ENCODE results near the gene OR52D1. TPM values are rescaled to one million over a fixed set of nuclear protein-coding genes. Genes with fewer than 3 reads are reported as not detected.

Gene OR52D1
- polyA plus RNA-seq (2012; ENCODE audit: insufficient read depth, insufficient read length), result not detected

DNA sequence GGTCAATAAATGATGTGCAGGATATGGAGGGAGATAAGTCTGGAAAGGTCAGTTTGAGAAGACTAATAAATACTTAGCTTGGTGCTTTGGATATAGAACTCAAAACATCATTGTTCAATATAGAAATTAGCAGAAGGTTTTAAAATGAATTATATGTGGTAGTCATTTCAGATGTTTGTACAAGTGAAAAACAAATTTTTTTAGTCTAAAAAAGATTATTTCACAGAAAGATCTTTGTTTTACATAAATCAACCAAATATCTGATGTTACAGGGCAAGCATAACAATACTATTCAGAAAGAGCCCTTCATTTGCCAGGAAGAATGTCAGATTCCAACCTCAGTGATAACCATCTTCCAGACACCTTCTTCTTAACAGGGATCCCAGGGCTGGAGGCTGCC, at the start of gene OR52D1:
Gene OR52D1, plus strand, starts transcription at position 301 of the 400 bp plus-strand sequence. Its CDS starts 22 bp downstream, at position 323.
- no peak for DNase-seq (ENCODE audit: low read depth, low spot score)
- no peak within 1 kb of the TSS for H3K4me3 ChIP-seq (ENCODE audit: low read length)

- DNase-seq (ENCODE audit: low read depth, low spot score), result no peak
- no peak within 1 kb of the TSS for H3K4me3 ChIP-seq (ENCODE audit: low read length)
Measured at GRCh38 chr11:5441414-5441813, 47.1 kb upstream of the OR52D1 start, which contains the start of gene OR51I1. Gene OR51I1, minus strand, starts transcription at chr11:5441514. Its CDS starts 0 bp downstream, at chr11:5441514.

GRCh38 chr11:5443835-5444393, 44.6 kb upstream of the OR52D1 start:
- no peak for DNase-seq (ENCODE audit: low read depth, low spot score)
- H3K4me3 ChIP-seq (ENCODE audit: low read length), result no peak overlapping the region

GRCh38 chr11:5449023-5449422, 39.5 kb upstream of the OR52D1 start, which contains the start of gene OR51I2:
Gene OR51I2, plus strand, starts transcription at chr11:5449323. Its CDS starts 4,166 bp downstream, at chr11:5453489.
- no peak within 1 kb of the TSS for H3K4me3 ChIP-seq (ENCODE audit: low read length)
- no peak for DNase-seq (ENCODE audit: low read depth, low spot score)

DNA sequence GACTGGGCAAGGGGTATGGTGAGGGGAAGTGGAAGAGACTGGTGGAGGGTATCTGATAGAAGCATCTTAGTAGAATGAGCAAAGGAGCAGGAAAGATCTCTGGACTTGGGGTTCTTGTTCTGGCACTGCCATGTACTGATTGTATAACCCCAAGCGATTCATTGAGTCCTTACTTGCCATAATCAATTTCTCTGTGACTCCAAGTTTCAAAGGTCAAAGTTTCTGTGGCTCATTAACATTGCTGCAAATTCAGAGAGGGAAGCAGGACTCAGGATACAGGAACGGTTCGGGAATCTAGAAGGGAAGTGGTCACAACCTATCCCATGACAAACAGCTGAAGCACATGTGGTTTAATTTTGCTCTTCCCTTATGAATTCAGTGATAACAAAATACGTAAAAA, 39.1 kb upstream of the OR52D1 start:
- no peak overlapping the region for H3K4me3 ChIP-seq (ENCODE audit: low read length)

DNA sequence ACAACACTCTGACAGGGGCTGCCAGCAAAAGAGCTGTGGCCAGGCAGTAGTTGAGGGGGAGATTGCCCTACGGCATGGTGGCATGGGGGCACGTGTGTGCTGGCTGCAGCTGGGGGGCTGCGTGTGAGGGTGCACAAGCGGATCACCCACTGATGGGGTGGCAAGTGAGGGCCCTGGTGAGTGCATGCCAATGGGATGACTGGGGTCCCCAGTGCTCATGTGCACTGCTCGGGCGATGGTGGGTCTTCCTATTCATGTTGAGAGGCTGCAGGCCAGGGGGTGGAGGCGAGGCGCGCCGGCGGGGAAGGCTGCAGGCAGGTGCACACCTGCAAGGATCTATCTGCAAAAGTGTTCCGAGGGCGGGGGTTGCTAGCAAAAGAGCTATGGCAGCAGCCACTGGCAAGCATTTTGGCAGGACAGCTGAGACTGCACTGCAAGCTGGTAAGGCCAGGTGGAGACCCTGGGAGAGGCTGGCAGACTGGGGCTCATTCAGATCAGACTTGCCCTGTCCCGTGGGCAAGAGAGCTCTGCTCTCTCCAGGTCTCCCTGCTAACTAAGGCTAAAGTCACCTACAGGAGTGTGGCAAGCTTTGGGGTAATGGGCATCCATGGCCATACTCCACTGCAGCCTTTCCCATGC, 27.4 kb upstream of the OR52D1 start:
- H3K4me3 ChIP-seq (ENCODE audit: low read length), result no peak overlapping the region
- DNase-seq (ENCODE audit: low read depth, low spot score), result no peak

More for the DNA sequence above, 39.1 kb upstream of the OR52D1 start:
- DNase-seq (ENCODE audit: low read depth, low spot score), result no peak

DNA sequence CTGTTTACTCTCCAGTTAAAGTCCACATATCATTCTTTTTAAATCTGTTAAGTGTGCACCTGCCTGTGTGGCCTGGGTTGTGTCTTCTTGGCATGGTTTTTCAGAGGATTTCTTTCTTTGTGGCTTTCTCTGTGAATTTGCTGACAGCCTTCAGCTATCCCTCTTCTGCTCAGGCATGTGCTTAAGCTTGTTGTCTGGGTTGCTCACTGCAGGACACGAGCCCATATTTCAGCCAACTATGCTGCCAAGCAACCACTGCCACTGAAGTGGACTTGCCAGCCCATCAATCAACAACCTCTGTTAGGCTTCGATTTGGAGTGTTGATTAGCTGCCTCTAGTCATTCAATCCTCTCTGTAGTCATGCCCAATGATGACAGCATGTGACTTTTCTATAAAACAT, 21.0 kb upstream of the OR52D1 start:
- H3K4me3 ChIP-seq (ENCODE audit: low read length), result no peak overlapping the region
- no peak for DNase-seq (ENCODE audit: low read depth, low spot score)

GRCh38 chr11:5473921-5474320, 14.6 kb upstream of the OR52D1 start:
- no peak overlapping the region for H3K4me3 ChIP-seq (ENCODE audit: low read length)
- no peak for DNase-seq (ENCODE audit: low read depth, low spot score)

DNA sequence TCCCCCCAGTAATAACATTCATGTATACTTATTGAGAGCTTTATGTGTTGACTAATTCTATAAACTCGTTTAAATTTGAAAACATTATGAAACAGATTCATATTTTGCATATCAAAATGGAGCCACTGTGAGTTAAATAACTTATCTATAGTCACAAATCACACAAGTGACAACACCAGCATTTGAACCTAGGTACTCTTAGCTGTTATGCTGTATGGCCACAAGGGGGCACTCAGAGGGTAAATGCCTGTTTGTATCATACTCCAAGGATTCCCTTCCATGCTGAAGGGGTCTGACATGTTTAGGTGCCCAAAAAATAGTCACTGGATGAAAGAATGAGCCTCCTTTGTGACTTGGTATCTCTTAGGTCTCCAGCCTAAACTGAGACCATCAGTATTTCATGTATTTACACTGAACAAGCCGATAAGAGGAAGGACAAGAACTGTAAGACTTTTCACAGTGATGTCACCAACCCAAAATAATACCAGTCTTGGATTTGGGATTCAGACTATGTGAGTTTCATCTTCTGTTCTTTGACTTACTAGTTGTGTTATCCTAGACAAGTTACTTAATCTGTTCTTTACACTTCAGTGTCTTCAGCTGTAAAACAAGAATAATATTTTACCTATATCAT, 12.2 kb upstream of the OR52D1 start:
- peak; percentile 39 for DNase-seq (ENCODE audit: low read depth, low spot score)

DNA sequence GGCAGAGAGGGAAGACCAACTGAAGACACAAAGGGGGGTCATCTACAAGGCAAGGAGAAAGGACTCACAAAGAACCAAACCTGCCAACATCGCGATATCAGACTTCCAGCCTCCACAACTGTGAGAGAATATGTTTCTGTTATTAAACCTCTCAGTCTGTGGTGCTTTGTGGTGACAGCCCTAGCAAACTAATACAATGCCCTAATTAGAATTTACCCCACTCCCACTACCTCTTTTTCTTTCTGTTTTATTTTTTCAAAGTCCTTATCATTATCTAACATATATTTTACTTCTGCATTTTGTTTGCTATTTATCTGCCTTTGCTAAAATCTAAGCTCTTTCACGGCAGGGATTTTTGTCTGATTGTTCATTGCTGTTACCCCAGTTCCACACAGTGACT, 2.5 kb upstream of the OR52D1 start:
- H3K4me3 ChIP-seq (ENCODE audit: low read length), result no peak overlapping the region
- no peak for DNase-seq (ENCODE audit: low read depth, low spot score)

More for the DNA sequence above, 12.2 kb upstream of the OR52D1 start:
- H3K4me3 ChIP-seq (ENCODE audit: low read length), result no peak overlapping the region

GRCh38 chr11:5486421-5486820, 2.1 kb upstream of the OR52D1 start:
- no peak overlapping the region for H3K4me3 ChIP-seq (ENCODE audit: low read length)
- no peak for DNase-seq (ENCODE audit: low read depth, low spot score)

DNA sequence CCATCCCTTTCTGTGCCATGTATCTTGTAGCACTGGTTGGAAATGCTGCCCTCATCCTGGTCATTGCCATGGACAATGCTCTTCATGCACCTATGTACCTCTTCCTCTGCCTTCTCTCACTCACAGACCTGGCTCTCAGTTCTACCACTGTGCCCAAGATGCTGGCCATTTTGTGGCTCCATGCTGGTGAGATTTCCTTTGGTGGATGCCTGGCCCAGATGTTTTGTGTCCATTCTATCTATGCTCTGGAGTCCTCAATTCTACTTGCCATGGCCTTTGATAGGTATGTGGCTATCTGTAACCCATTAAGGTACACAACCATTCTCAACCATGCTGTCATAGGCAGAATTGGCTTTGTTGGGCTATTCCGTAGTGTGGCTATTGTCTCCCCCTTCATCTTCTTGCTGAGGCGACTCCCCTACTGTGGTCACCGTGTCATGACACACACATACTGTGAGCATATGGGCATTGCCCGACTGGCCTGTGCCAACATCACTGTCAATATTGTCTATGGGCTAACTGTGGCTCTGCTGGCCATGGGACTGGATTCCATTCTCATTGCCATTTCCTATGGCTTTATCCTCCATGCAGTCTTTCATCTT, 414 bp downstream of the OR52D1 start:
- DNase-seq (ENCODE audit: low read depth, low spot score), result no peak
- H3K4me3 ChIP-seq (ENCODE audit: low read length), result no peak overlapping the region

- no peak for DNase-seq (ENCODE audit: low read depth, low spot score)
- H3K4me3 ChIP-seq (ENCODE audit: low read length), result no peak overlapping the region
Measured at GRCh38 chr11:5489576-5490357, 1.3 kb downstream of the OR52D1 start.

DNA sequence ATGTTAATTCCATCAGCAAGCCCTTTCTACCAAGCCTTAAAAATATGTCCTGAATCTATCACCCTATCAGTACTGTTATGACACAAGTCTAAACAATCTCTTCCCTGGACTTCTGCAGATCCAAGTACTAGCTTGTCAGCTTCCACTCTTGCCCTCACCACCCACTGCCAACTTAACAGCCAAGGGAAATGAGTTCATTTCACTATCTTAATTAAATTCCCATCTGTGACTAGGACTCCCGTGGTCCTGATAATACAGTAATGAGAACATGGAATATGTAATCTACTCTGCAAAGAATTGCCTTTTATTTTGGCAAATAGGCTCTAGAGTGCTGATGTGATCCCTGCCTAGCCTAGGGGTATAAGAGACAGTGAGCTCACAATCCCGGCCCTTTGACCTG, 11.2 kb downstream of the OR52D1 start:
- no peak for DNase-seq (ENCODE audit: low read depth, low spot score)
- no peak overlapping the region for H3K4me3 ChIP-seq (ENCODE audit: low read length)

GRCh38 chr11:5500393-5500801, 11.9 kb downstream of the OR52D1 start:
- DNase-seq (ENCODE audit: low read depth, low spot score), result no peak

DNA sequence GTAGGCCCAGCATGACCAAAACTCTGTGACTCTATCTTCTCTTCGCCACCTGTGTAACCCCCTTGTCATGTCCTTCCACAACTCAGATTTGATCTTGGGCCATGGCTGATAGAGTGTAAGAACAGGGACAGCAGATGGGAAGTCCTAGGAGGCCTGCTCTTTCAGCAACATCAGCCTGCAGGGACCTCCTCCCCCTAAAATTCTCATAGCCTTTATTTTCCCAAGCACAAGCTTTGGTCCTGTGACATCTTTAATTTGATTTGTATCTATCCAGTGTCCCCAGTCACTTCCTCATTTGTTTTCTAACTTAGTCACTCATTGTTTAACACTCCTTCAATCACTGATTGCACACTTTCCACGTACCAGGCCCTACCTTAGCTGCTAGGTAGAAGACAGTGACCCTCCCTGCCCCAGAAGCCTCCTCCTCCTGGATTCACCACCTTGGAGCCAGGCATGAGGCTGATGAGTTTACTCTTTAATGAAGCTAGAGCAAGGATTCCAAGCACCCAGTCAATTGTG, 16.0 kb downstream of the OR52D1 start:
- DNase-seq (ENCODE audit: low read depth, low spot score), result no peak
- no peak overlapping the region for H3K4me3 ChIP-seq (ENCODE audit: low read length)

More at GRCh38 chr11:5500393-5500801, 11.9 kb downstream of the OR52D1 start:
- no peak overlapping the region for H3K4me3 ChIP-seq (ENCODE audit: low read length)

DNA sequence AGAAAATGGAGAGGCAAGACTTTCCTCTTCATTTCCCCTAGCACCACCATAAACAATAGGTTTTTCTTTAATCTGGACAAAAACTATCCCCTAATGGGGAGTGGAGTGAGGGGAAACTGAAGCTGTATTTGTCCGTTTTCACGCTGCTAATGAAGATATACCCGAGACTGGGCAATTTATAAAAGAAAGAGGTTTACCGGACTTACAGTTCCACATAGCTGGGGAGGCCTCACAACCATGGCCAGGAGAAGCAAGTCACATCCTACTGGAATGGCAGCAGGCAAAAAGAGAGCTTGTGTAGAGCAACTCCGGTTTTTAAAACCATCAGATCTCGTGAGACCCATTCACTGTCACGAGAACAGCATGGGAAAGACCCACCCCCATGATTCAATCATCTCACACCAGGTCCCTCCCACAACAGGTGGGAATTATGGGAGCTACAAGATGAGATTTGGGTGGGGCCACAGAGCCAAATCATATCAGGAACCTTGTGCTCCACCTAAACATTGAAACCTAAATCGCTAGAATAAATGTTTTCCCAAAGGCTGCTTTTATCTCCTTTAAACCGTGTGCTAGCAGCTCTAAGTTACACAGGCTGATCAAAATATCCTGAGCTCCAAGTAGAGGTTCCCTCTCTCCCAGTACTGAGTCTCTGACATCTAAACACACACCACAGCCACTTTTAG, 17.0 kb downstream of the OR52D1 start:
- H3K4me3 ChIP-seq (ENCODE audit: low read length), result no peak overlapping the region
- no peak for DNase-seq (ENCODE audit: low read depth, low spot score)

DNA sequence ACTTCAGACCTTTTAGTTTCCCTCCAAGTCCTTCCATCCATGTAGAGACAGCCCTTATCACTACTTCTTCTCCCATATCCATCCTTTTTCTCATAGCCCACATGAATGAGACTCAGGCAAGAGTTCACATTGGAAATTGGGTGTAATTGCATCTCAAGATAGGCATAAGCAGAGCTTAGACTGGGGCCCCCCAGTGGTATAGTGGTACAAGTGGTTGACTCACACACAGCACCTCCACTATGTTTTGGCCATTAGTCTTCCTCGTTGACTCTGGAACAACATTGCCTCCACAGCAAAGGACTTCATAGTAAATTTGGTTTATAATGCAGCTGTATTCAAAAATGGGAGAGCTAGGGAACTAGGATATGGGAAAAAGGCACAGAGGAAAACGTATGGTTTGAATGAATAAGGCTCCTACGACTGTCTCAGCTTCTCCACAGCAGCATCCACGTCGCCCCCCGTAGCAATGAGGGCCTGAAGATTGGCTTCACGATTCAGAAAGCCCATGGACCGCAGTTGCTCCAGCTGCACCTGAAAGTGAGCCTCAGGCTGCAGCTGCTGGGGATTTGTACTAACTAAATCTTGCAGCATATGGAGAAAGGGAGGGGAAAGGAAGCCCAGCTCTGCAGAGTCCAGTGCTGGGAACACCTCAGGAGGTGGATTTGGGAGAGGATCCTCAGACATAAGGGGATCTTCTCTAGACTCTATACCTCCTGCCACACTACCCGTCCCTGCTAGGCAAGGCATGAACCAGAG, 18.9 kb downstream of the OR52D1 start:
- no peak for DNase-seq (ENCODE audit: low read depth, low spot score)
- no peak overlapping the region for H3K4me3 ChIP-seq (ENCODE audit: low read length)

Data from Jurkat, Clone E6-1 (cell line).